ENCODE results near the gene CADM4.

- no peak for TF ChIP-seq ZNF274 (IDR thresholded peaks at IDR 0.05; ENCODE audit: borderline replicate concordance, extremely low read depth, low read length)
- TF ChIP-seq HDAC6 (IDR thresholded peaks at IDR 0.05; ENCODE audit: low read depth, low read length) = no peak
- TF ChIP-seq CBX8 (IDR thresholded peaks at IDR 0.05; ENCODE audit: borderline replicate concordance, low read depth, low read length) = no peak
These were observed 20.8 kb upstream of the CADM4 start for GRCh38 chr19:43660301-43660970.
